Measurements from ENCODE around the gene OR9Q1.

OR9Q1 gene

GRCh38 chr11:58004664-58005063, 19.0 kb upstream of the OR9Q1 start:
- H3K4me1 Mint-ChIP-seq (ENCODE audit: low read depth), result peaks cover 6% of the 10 kb centered on the region
- no peaks in the 10 kb centered on the region for H3K36me3 Mint-ChIP-seq (ENCODE audit: low read depth)
- H3K27ac Mint-ChIP-seq, result no peak overlapping the region
- H3K9me3 Mint-ChIP-seq, result no peaks in the 10 kb centered on the region
- peaks cover 12% of the 10 kb centered on the region for H3K27me3 Mint-ChIP-seq
- H3K4me3 Mint-ChIP-seq, result no peak overlapping the region

GRCh38 chr11:58006940-58007339, 16.7 kb upstream of the OR9Q1 start:
- Mint-ChIP-seq H3K27ac (no peak overlapping the region), H3K27me3 (peaks cover 13% of the 10 kb centered on the region), H3K9me3 (no peaks in the 10 kb centered on the region), H3K36me3 (ENCODE audit: low read depth) (no peaks in the 10 kb centered on the region), H3K4me1 (ENCODE audit: low read depth) (peaks cover 6% of the 10 kb centered on the region), H3K4me3 (no peak overlapping the region)

GRCh38 chr11:58011771-58012170, 11.9 kb upstream of the OR9Q1 start:
- Mint-ChIP-seq H3K4me1 (ENCODE audit: low read depth) (no peaks in the 10 kb centered on the region), H3K36me3 (ENCODE audit: low read depth) (no peaks in the 10 kb centered on the region), H3K9me3 (no peaks in the 10 kb centered on the region), H3K27me3 (peaks cover 8% of the 10 kb centered on the region), H3K4me3 (no peak overlapping the region), H3K27ac (no peak overlapping the region)

- Mint-ChIP-seq H3K4me3 (no peak overlapping the region), H3K27ac (no peak overlapping the region), H3K27me3 (peaks cover 5% of the 10 kb centered on the region)
These were observed 965 bp downstream of the OR9Q1 start for GRCh38 chr11:58024601-58025091.

GRCh38 chr11:58027341-58027740, 3.7 kb downstream of the OR9Q1 start:
- no peak overlapping the region for H3K27ac Mint-ChIP-seq
- peaks cover 5% of the 10 kb centered on the region for H3K27me3 Mint-ChIP-seq
- no peaks in the 10 kb centered on the region for H3K36me3 Mint-ChIP-seq (ENCODE audit: low read depth)
- no peak overlapping the region for H3K4me3 Mint-ChIP-seq
- no peaks in the 10 kb centered on the region for H3K9me3 Mint-ChIP-seq
- H3K4me1 Mint-ChIP-seq (ENCODE audit: low read depth), result no peaks in the 10 kb centered on the region

More at GRCh38 chr11:58024601-58025091, 965 bp downstream of the OR9Q1 start:
- Mint-ChIP-seq H3K36me3 (ENCODE audit: low read depth) (no peaks in the 10 kb centered on the region), H3K9me3 (no peaks in the 10 kb centered on the region), H3K4me1 (ENCODE audit: low read depth) (no peaks in the 10 kb centered on the region)

- Mint-ChIP-seq H3K4me3 (no peak overlapping the region), H3K27ac (no peak overlapping the region), H3K27me3 (peaks cover 5% of the 10 kb centered on the region), H3K4me1 (ENCODE audit: low read depth) (no peaks in the 10 kb centered on the region), H3K36me3 (ENCODE audit: low read depth) (no peaks in the 10 kb centered on the region), H3K9me3 (no peaks in the 10 kb centered on the region)
These were observed 5.2 kb downstream of the OR9Q1 start for GRCh38 chr11:58028687-58029411.

- Mint-ChIP-seq H3K27me3 (peaks cover 2% of the 10 kb centered on the region), H3K9me3 (no peaks in the 10 kb centered on the region), H3K27ac (no peak within 1 kb of the TSS), H3K36me3 (ENCODE audit: low read depth) (no peaks in the 10 kb centered on the region), H3K4me1 (ENCODE audit: low read depth) (no peaks in the 10 kb centered on the region), H3K4me3 (no peak within 1 kb of the TSS)
These were observed 7.0 kb downstream of the OR9Q1 start, which contains the start of gene OR6Q1 for GRCh38 chr11:58030653-58031052. Gene OR6Q1, plus strand, starts transcription at chr11:58030953. Its CDS starts 0 bp downstream, at chr11:58030953.

- Mint-ChIP-seq H3K4me3 (no peak overlapping the region), H3K9me3 (peaks cover 7% of the 10 kb centered on the region), H3K36me3 (ENCODE audit: low read depth) (no peaks in the 10 kb centered on the region), H3K27me3 (no peaks in the 10 kb centered on the region), H3K27ac (no peak overlapping the region), H3K4me1 (ENCODE audit: low read depth) (no peaks in the 10 kb centered on the region)
These were observed 10.8 kb downstream of the OR9Q1 start for GRCh38 chr11:58034471-58034870.

GRCh38 chr11:58039589-58039988, 15.9 kb downstream of the OR9Q1 start:
- Mint-ChIP-seq H3K4me1 (ENCODE audit: low read depth) (no peaks in the 10 kb centered on the region), H3K9me3 (peaks cover 7% of the 10 kb centered on the region), H3K27ac (no peak overlapping the region), H3K4me3 (no peak overlapping the region), H3K27me3 (peaks cover 10% of the 10 kb centered on the region), H3K36me3 (ENCODE audit: low read depth) (no peaks in the 10 kb centered on the region)

GRCh38 chr11:58043379-58043778, 19.7 kb downstream of the OR9Q1 start:
- H3K27ac Mint-ChIP-seq, result no peak overlapping the region
- peaks cover 20% of the 10 kb centered on the region for H3K27me3 Mint-ChIP-seq
- H3K9me3 Mint-ChIP-seq, result no peaks in the 10 kb centered on the region
- H3K4me1 Mint-ChIP-seq (ENCODE audit: low read depth), result no peaks in the 10 kb centered on the region
- H3K4me3 Mint-ChIP-seq, result no peak overlapping the region
- H3K36me3 Mint-ChIP-seq (ENCODE audit: low read depth), result no peaks in the 10 kb centered on the region

- peaks cover 16% of the 10 kb centered on the region for H3K27me3 Mint-ChIP-seq
- H3K4me1 Mint-ChIP-seq (ENCODE audit: low read depth), result no peaks in the 10 kb centered on the region
- H3K4me3 Mint-ChIP-seq, result no peak overlapping the region
These were observed 22.6 kb downstream of the OR9Q1 start for GRCh38 chr11:58046231-58046630.

GRCh38 chr11:58047818-58048217, 24.1 kb downstream of the OR9Q1 start:
- no peaks in the 10 kb centered on the region for H3K4me1 Mint-ChIP-seq (ENCODE audit: low read depth)
- H3K27ac Mint-ChIP-seq, result no peak overlapping the region
- H3K27me3 Mint-ChIP-seq, result peaks cover 16% of the 10 kb centered on the region
- H3K9me3 Mint-ChIP-seq, result no peaks in the 10 kb centered on the region
- no peaks in the 10 kb centered on the region for H3K36me3 Mint-ChIP-seq (ENCODE audit: low read depth)
- H3K4me3 Mint-ChIP-seq, result no peak overlapping the region

More at GRCh38 chr11:58046231-58046630, 22.6 kb downstream of the OR9Q1 start:
- no peaks in the 10 kb centered on the region for H3K36me3 Mint-ChIP-seq (ENCODE audit: low read depth)
- no peaks in the 10 kb centered on the region for H3K9me3 Mint-ChIP-seq
- H3K27ac Mint-ChIP-seq, result no peak overlapping the region

GRCh38 chr11:58055806-58056401, 32.2 kb downstream of the OR9Q1 start:
- Mint-ChIP-seq H3K27me3 (peaks cover 3% of the 10 kb centered on the region), H3K4me1 (ENCODE audit: low read depth) (no peaks in the 10 kb centered on the region), H3K9me3 (no peaks in the 10 kb centered on the region), H3K36me3 (ENCODE audit: low read depth) (no peaks in the 10 kb centered on the region), H3K27ac (no peak overlapping the region), H3K4me3 (no peak overlapping the region)

- no peak overlapping the region for H3K27ac Mint-ChIP-seq
- no peaks in the 10 kb centered on the region for H3K4me1 Mint-ChIP-seq (ENCODE audit: low read depth)
- H3K27me3 Mint-ChIP-seq, result peaks cover 3% of the 10 kb centered on the region
- H3K4me3 Mint-ChIP-seq, result no peak overlapping the region
- H3K9me3 Mint-ChIP-seq, result no peaks in the 10 kb centered on the region
- no peaks in the 10 kb centered on the region for H3K36me3 Mint-ChIP-seq (ENCODE audit: low read depth)
These were observed 33.8 kb downstream of the OR9Q1 start for GRCh38 chr11:58057481-58057880.

GRCh38 chr11:58058276-58059006, 34.8 kb downstream of the OR9Q1 start:
- H3K36me3 Mint-ChIP-seq (ENCODE audit: low read depth), result no peaks in the 10 kb centered on the region
- H3K4me1 Mint-ChIP-seq (ENCODE audit: low read depth), result no peaks in the 10 kb centered on the region
- no peaks in the 10 kb centered on the region for H3K9me3 Mint-ChIP-seq
- H3K27me3 Mint-ChIP-seq, result peaks cover 3% of the 10 kb centered on the region
- no peak overlapping the region for H3K27ac Mint-ChIP-seq
- H3K4me3 Mint-ChIP-seq, result no peak overlapping the region

All from stimulated activated naive CD8-positive, alpha-beta T cell treated with anti-CD3 and anti-CD28 coated beads, Interleukin-15, Interleukin-2, amounts not matched to agents 100 ng/mL and 50 ng/mL, for 24 hours (primary cell).